SK-N-SH treated with all-trans-retinoic acid at 6 μM for 48 hours (cell line): ENCODE results near the gene KCNA2.

ENCODE experiments used
- ATAC-seq: fragments of 200-7000 bp; cut with Tn5 transposase; 3 replicates; pipeline ENCODE4 v1.9.1; 2020; ENCODE audit warnings: mild to moderate bottlenecking, moderate library complexity
- ARNTL ChIP-seq: fragments of 450-650 bp; formaldehyde crosslinking; IDR thresholded peaks from 2 replicates; pipeline ENCODE4 v1.5.0; 2020; ENCODE audit warnings: low read depth, mild to moderate bottlenecking, moderate library complexity, borderline replicate concordance
- BACH2 ChIP-seq: fragments of 250-450 bp; sonication (Bioruptor Pico); IDR thresholded peaks from 2 replicates; pipeline ENCODE4 v1.9.0; 2021; ENCODE audit warnings: mild to moderate bottlenecking, borderline replicate concordance
- CREB5 ChIP-seq: fragments of 250-450 bp; sonication (Bioruptor Pico); IDR thresholded peaks from 2 replicates; pipeline ENCODE4 v1.5.1; 2020; ENCODE audit warnings: low read depth, mild to moderate bottlenecking, moderate library complexity
- CSDC2 ChIP-seq: fragments of 250-450 bp; sonication (Bioruptor Pico); IDR thresholded peaks from 2 replicates; pipeline ENCODE4 v1.5.0; 2020; ENCODE audit warnings: mild to moderate bottlenecking, moderate library complexity
- CSRNP3 ChIP-seq: fragments of 250-450 bp; sonication (Bioruptor Pico); IDR thresholded peaks from 2 replicates; pipeline ENCODE4 v1.5.1; 2021; ENCODE audit warnings: mild to moderate bottlenecking, moderate library complexity
- ESRRG ChIP-seq: fragments of 250-450 bp; sonication (Bioruptor Pico); IDR thresholded peaks from 2 replicates; pipeline ENCODE4 v1.6.1; 2021; ENCODE audit warnings: mild to moderate bottlenecking
- ISL1 ChIP-seq: fragments of 250-450 bp; sonication (Bioruptor Pico); IDR thresholded peaks from 2 replicates; pipeline ENCODE4 v2.1.2; 2022; ENCODE audit warnings: mild to moderate bottlenecking, moderate library complexity
- OSR1 ChIP-seq: fragments of 250-450 bp; sonication (Bioruptor Pico); IDR thresholded peaks from 2 replicates; pipeline ENCODE4 v1.8.0; 2022; ENCODE audit warnings: moderate library complexity, mild to moderate bottlenecking, inconsistent platforms
- PATZ1 ChIP-seq: fragments of 250-450 bp; sonication (Bioruptor Pico); IDR thresholded peaks from 2 replicates; pipeline ENCODE4 v1.8.0; 2020; ENCODE audit warnings: mild to moderate bottlenecking, moderate library complexity, borderline replicate concordance
- POU6F1 ChIP-seq: fragments of 250-450 bp; sonication (Bioruptor Pico); IDR thresholded peaks from 2 replicates; pipeline ENCODE4 v1.8.0; 2021; ENCODE audit warnings: low read depth, mild to moderate bottlenecking, moderate library complexity, borderline replicate concordance
- PPARA ChIP-seq: fragments of 250-450 bp; sonication (Bioruptor Pico); IDR thresholded peaks from 2 replicates; pipeline ENCODE4 v1.5.0; 2020; ENCODE audit warnings: mild to moderate bottlenecking, borderline replicate concordance
- RARB ChIP-seq: fragments of 250-450 bp; sonication (Bioruptor Pico); IDR thresholded peaks from 2 replicates; pipeline ENCODE4 v1.8.0; 2021; ENCODE audit warnings: mild to moderate bottlenecking, moderate library complexity
- SNAI2 ChIP-seq: fragments of 250-450 bp; sonication (Bioruptor Pico); IDR thresholded peaks from 2 replicates; pipeline ENCODE4 v1.5.0; 2020; ENCODE audit warnings: mild to moderate bottlenecking, moderate library complexity
- TCF4 ChIP-seq: fragments of 250-450 bp; sonication (Bioruptor Pico); IDR thresholded peaks from 2 replicates; pipeline ENCODE4 v1.8.0; 2021; ENCODE audit warnings: mild to moderate bottlenecking, moderate library complexity, borderline replicate concordance
- TOX ChIP-seq: fragments of 250-450 bp; sonication (Bioruptor Pico); IDR thresholded peaks from 2 replicates; pipeline ENCODE4 v1.8.0; 2021; ENCODE audit warnings: mild to moderate bottlenecking, moderate library complexity, borderline replicate concordance
- TSHZ2 ChIP-seq: fragments of 250-450 bp; sonication (Bioruptor Pico); IDR thresholded peaks from 2 replicates; pipeline ENCODE4 v1.5.0; 2020; ENCODE audit warnings: mild to moderate bottlenecking, moderate library complexity
- ZC3H10 ChIP-seq: fragments of 250-450 bp; sonication (Bioruptor Pico); IDR thresholded peaks from 2 replicates; pipeline ENCODE4 v1.5.1; 2021; ENCODE audit warnings: mild to moderate bottlenecking, moderate library complexity
- ZFP3 ChIP-seq: fragments of 250-450 bp; sonication (Bioruptor Pico); IDR thresholded peaks from 2 replicates; pipeline ENCODE4 v1.5.0; 2020; ENCODE audit warnings: mild to moderate bottlenecking, moderate library complexity
- ZFP30 ChIP-seq: fragments of 450-650 bp; formaldehyde crosslinking; IDR thresholded peaks from 2 replicates; pipeline ENCODE4 v1.5.0; 2022; ENCODE audit warnings: mild to moderate bottlenecking, moderate library complexity
- ZNF565 ChIP-seq: fragments of 450-650 bp; formaldehyde crosslinking; conservative IDR thresholded peaks from 2 replicates; pipeline ENCODE4 v1.5.0; 2020; ENCODE audit warnings: low read depth, mild to moderate bottlenecking, moderate library complexity
- ZNF70 ChIP-seq: fragments of 450-650 bp; formaldehyde crosslinking; IDR thresholded peaks from 2 replicates; pipeline ENCODE4 v1.5.0; 2020; ENCODE audit warnings: mild to moderate bottlenecking, moderate library complexity
- ZNF8 ChIP-seq: fragments of 450-650 bp; formaldehyde crosslinking; IDR thresholded peaks from 2 replicates; pipeline ENCODE4 v1.5.0; 2020; ENCODE audit warnings: mild to moderate bottlenecking, moderate library complexity

Gene KCNA2

GRCh38 chr1:110604586-110605148 is 1.5 kb downstream of the KCNA2 start:
- ATAC-seq = no peak
- TF ChIP-seq CSRNP3 (no peak), ZFP3 (no peak), SNAI2 (CRISPR knock-in tag) (no peak), BACH2 (CRISPR knock-in tag) (no peak), OSR1 (no peak), CREB5 (CRISPR knock-in tag) (no peak), TSHZ2 (no peak), ZNF565 (CRISPR knock-in tag) (no peak)

GRCh38 chr1:110603058-110603457 is 3.1 kb downstream of the KCNA2 start:
- ATAC-seq = no peak
- TF ChIP-seq CSDC2 (CRISPR knock-in tag) (no peak), ZNF70 (CRISPR knock-in tag) (no peak), PATZ1 (CRISPR knock-in tag) (no peak), ZC3H10 (CRISPR knock-in tag) (no peak), ISL1 (CRISPR knock-in tag) (no peak), TCF4 (CRISPR knock-in tag) (no peak), BACH2 (CRISPR knock-in tag) (no peak), ZFP30 (CRISPR knock-in tag) (no peak), CREB5 (CRISPR knock-in tag) (no peak), CSRNP3 (no peak), ZFP3 (no peak), TSHZ2 (no peak), PPARA (no peak), RARB (no peak), ESRRG (CRISPR knock-in tag) (no peak), ZNF565 (CRISPR knock-in tag) (no peak), ARNTL (CRISPR knock-in tag) (no peak), POU6F1 (CRISPR knock-in tag) (no peak), TOX (CRISPR knock-in tag) (no peak), ZNF8 (CRISPR knock-in tag) (no peak)
